ENCODE data around the gene DCAF5. TPM values are rescaled to one million over a fixed set of nuclear protein-coding genes. Genes with fewer than 3 reads are reported as not detected.

The DCAF5 gene
- total and polyA plus RNA-seq, 4 donors, result 29.3 to 51.1 (median 39.2) TPM

DNA sequence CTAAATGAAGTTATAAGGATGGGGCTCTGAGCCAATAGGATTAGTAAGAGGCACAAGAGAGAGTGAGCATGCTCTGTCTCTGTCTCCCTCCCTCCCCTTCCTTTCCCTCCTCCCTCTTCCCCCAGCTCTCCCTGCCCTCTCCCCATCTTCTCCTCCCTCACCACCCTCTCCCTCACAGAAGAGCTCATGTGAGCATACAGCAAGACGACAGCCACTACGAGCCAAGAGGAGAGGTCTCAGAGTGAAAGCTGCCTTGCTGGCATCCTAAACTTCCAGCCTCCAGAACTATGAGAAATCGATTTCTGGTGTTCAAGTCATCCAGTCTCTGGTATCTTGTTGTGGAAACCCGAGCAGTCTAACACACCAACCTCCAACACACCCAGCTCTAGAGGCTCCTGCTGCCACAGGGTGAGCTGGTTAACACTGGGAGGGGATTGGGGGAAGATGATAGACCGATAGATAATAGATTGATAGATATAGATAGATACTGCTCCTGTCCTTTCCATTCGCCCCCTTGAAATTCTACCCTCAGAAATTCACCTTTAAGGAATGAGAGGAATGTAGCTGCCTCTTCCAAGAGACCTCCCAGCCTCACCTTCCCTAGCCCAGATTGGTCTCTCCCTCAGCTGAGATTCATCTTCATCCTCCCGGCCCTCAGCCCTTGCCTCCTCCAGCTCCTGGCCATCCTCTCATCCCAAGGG, 148.0 kb downstream of the DCAF5 start:
- H3K27ac ChIP-seq (ENCODE audit: low read depth, low read length), result peak overlapping the region; percentile 15

GRCh38 chr14:69003626-69004025, 149.3 kb downstream of the DCAF5 start:
- Histone ChIP-seq H3K27ac (ENCODE audit: low read depth, low read length) (no peak overlapping the region), H3K4me3 (ENCODE audit: low read depth, low read length) (no peak overlapping the region), H3K9me3 (ENCODE audit: control insufficient read depth, insufficient read depth, low read length) (no peaks in the 10 kb centered on the region), H3K4me1 (ENCODE audit: control insufficient read depth, insufficient read depth, low read length) (peaks cover 6% of the 10 kb centered on the region), H3K27me3 (ENCODE audit: control insufficient read depth, insufficient read depth, low read length) (no peaks in the 10 kb centered on the region), H3K36me3 (ENCODE audit: control insufficient read depth, insufficient read depth, low read length) (no peaks in the 10 kb centered on the region)
- WGBS (ENCODE audit: insufficient coverage), result 84% methylated on average over 10 of the region's 10 CpGs
- no peak for DNase-seq (ENCODE audit: low read depth in 4 of 6, low spot score in 6 of 6)

More for the DNA sequence above, 148.0 kb downstream of the DCAF5 start:
- peaks cover 10% of the 10 kb centered on the region for H3K4me1 ChIP-seq (ENCODE audit: control insufficient read depth, insufficient read depth, low read length)
- H3K36me3 ChIP-seq (ENCODE audit: control insufficient read depth, insufficient read depth, low read length), result no peaks in the 10 kb centered on the region
- no peak overlapping the region for H3K4me3 ChIP-seq (ENCODE audit: low read depth, low read length)
- WGBS (ENCODE audit: insufficient coverage), result 31% methylated on average over 2 of the region's 7 CpGs
- no peaks in the 10 kb centered on the region for H3K9me3 ChIP-seq (ENCODE audit: control insufficient read depth, insufficient read depth, low read length)
- no peaks in the 10 kb centered on the region for H3K27me3 ChIP-seq (ENCODE audit: control insufficient read depth, insufficient read depth, low read length)
- peak in 2 of 6 donors; percentile 13 to 31 for DNase-seq (ENCODE audit: low read depth in 4 of 6, low spot score in 6 of 6)

DNA sequence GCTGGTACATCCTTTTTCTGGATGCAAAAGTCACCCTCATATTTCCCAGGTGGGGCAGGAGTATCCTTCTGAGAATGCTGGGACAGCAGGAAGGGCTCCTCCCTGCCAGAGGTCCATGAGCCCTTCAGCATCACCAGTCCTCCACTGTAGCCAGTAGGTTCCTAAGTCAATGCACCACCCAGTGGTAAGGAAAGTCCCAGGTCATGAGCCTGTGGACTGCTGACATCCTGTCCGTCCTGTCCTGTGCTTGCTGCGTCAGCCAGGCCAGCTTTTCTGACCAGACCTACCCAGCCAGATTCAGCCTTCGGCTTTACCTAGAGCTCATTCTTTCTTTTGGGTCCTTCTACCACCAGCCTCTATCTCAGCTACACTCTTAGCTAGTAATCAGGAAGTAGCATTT, 150.8 kb downstream of the DCAF5 start:
- no peak for DNase-seq (ENCODE audit: low read depth in 4 of 6, low spot score in 6 of 6)
- WGBS (ENCODE audit: insufficient coverage), result 93% methylated on average over 3 of the region's 3 CpGs
- H3K27me3 ChIP-seq (ENCODE audit: control insufficient read depth, insufficient read depth, low read length), result no peaks in the 10 kb centered on the region
- H3K36me3 ChIP-seq (ENCODE audit: control insufficient read depth, insufficient read depth, low read length), result no peaks in the 10 kb centered on the region
- peaks cover 5% of the 10 kb centered on the region for H3K4me1 ChIP-seq (ENCODE audit: control insufficient read depth, insufficient read depth, low read length)
- H3K9me3 ChIP-seq (ENCODE audit: control insufficient read depth, insufficient read depth, low read length), result no peaks in the 10 kb centered on the region
- H3K27ac ChIP-seq (ENCODE audit: low read depth, low read length), result no peak overlapping the region
- H3K4me3 ChIP-seq (ENCODE audit: low read depth, low read length), result no peak overlapping the region

DNA sequence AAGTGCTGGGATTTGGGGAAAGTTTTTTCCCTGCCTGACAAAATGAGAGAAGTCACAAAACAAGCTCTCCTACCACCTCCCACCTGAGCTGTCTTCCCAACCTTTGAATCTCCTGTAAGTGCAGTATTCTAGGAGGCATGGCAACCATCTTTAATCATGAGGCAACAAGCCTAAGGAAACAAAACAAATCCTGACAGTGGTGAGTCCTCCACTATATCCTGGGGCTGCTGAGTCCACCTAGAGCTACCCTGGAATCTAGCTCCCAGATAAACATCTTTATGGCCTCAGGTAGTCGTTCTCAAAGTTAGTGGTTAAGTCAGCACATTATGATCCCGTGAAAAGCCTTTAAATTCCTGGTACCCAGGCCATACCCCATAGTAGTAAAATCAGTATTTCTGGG, 151.5 kb downstream of the DCAF5 start:
- Histone ChIP-seq H3K9me3 (ENCODE audit: control insufficient read depth, insufficient read depth, low read length) (no peaks in the 10 kb centered on the region), H3K4me1 (ENCODE audit: control insufficient read depth, insufficient read depth, low read length) (peaks cover 5% of the 10 kb centered on the region), H3K36me3 (ENCODE audit: control insufficient read depth, insufficient read depth, low read length) (no peaks in the 10 kb centered on the region), H3K27me3 (ENCODE audit: control insufficient read depth, insufficient read depth, low read length) (no peaks in the 10 kb centered on the region), H3K4me3 (ENCODE audit: low read depth, low read length) (no peak overlapping the region), H3K27ac (ENCODE audit: low read depth, low read length) (no peak overlapping the region)
- no CpG with 5 or more reads among the region's 2 CpGs for WGBS (ENCODE audit: insufficient coverage)
- DNase-seq (ENCODE audit: low read depth in 4 of 6, low spot score in 6 of 6), result no peak

Small RNA genes within 50 kb of the gene (small RNA-seq; reads per million reads assigned to genes)
- gene RF00019 (ENCODE audit: low replicate concordance), result not detected
- gene RPS29P1 (ENCODE audit: low replicate concordance), result not detected

Other genes with a start within 250 kb of the DCAF5 start
- gene ACTN1, start 173.8 kb downstream of the DCAF5 start, total RNA-seq, result 10 to 100 TPM; 45.6 to 46.7 TPM
- gene ACTN1, start 173.8 kb downstream of the DCAF5 start, polyA plus RNA-seq (ENCODE audit: insufficient read length in 2 of 2), result 10 to 100 TPM; 41.6 to 49.4 TPM
- 10 to 100 TPM; 32.2 to 33.2 TPM for gene EXD2, start 38.4 kb upstream of the DCAF5 start, total RNA-seq
- 10 to 100 TPM; 43.4 to 44.5 TPM for gene EXD2, start 38.4 kb upstream of the DCAF5 start, polyA plus RNA-seq (ENCODE audit: insufficient read length in 2 of 2)
- gene GALNT16, start 107.0 kb upstream of the DCAF5 start, total RNA-seq, result 10 to 100 TPM in 1 of 2 donors, 1 to 10 TPM in 1; 9.5 to 20.4 TPM
- gene GALNT16, start 107.0 kb upstream of the DCAF5 start, polyA plus RNA-seq (ENCODE audit: insufficient read length in 2 of 2), result 10 to 100 TPM; 42.6 to 60.2 TPM
- 100 to 1,000 TPM; 145 to 208 TPM for gene ERH, start 245.2 kb upstream of the DCAF5 start, total RNA-seq
- gene ERH, start 245.2 kb upstream of the DCAF5 start, polyA plus RNA-seq (ENCODE audit: insufficient read length in 2 of 2), result 100 to 1,000 TPM; 254 to 285 TPM
- 100 to 1,000 TPM; 109 to 137 TPM for gene SLC39A9, start 245.6 kb upstream of the DCAF5 start, total RNA-seq
- 10 to 100 TPM; 54.4 to 56.1 TPM for gene SLC39A9, start 245.6 kb upstream of the DCAF5 start, polyA plus RNA-seq (ENCODE audit: insufficient read length in 2 of 2)

All from spinal cord (tissue), 10 donors.